ENCODE measurements around the gene PLEKHA7. TPM values are rescaled to one million over a fixed set of nuclear protein-coding genes. Genes with fewer than 3 reads are reported as not detected.
A peak's percentile ranks its signal among the peaks of the same experiment; 100 is the strongest.

Gene PLEKHA7
- total and polyA plus RNA-seq, 8 donors: 14.9 to 29.9 (median 20.0) TPM

DNA sequence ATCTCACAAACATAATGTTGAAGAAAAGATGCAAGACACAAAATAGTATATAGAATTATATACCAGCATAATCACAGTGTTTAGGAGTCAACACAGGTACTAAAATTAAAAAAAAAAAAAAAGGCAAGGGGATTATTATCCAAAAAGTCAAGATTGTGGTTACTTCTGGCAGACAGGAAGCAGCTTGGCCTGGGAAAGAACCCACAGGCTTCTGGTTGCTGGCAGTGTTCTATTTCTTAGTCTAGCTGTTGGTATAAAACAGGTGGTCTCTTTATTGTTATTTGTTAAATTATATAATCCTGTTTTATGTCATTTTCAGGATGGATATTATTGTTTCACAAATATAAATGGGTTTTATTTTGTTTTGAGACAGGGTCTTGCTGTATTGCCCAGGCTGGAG is 221.8 kb downstream of the PLEKHA7 start:
- no peaks in the 10 kb centered on the region for H3K9me3 ChIP-seq
- TF ChIP-seq, protein P1, sequence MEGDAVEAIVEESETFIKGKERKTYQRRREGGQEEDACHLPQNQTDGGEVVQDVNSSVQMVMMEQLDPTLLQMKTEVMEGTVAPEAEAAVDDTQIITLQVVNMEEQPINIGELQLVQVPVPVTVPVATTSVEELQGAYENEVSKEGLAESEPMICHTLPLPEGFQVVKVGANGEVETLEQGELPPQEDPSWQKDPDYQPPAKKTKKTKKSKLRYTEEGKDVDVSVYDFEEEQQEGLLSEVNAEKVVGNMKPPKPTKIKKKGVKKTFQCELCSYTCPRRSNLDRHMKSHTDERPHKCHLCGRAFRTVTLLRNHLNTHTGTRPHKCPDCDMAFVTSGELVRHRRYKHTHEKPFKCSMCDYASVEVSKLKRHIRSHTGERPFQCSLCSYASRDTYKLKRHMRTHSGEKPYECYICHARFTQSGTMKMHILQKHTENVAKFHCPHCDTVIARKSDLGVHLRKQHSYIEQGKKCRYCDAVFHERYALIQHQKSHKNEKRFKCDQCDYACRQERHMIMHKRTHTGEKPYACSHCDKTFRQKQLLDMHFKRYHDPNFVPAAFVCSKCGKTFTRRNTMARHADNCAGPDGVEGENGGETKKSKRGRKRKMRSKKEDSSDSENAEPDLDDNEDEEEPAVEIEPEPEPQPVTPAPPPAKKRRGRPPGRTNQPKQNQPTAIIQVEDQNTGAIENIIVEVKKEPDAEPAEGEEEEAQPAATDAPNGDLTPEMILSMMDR (IDR thresholded peaks at IDR 0.05): no peak
- peaks cover 0 to 5% (median 0%) of the 10 kb centered on the region in 3 donors for H3K4me1 ChIP-seq
- no peak overlapping the region for H3K27ac ChIP-seq
- intact Hi-C loops (cut with DNase I): no loop called here
- FAIRE-seq (no peak), DNase-seq (no peak), ATAC-seq (no peak)
- peaks cover 0 to 24% (median 2%) of the 10 kb centered on the region in 3 donors for H3K36me3 ChIP-seq
- no peaks in the 10 kb centered on the region for H3K27me3 ChIP-seq
- no peak overlapping the region for H3K4me3 ChIP-seq

DNA sequence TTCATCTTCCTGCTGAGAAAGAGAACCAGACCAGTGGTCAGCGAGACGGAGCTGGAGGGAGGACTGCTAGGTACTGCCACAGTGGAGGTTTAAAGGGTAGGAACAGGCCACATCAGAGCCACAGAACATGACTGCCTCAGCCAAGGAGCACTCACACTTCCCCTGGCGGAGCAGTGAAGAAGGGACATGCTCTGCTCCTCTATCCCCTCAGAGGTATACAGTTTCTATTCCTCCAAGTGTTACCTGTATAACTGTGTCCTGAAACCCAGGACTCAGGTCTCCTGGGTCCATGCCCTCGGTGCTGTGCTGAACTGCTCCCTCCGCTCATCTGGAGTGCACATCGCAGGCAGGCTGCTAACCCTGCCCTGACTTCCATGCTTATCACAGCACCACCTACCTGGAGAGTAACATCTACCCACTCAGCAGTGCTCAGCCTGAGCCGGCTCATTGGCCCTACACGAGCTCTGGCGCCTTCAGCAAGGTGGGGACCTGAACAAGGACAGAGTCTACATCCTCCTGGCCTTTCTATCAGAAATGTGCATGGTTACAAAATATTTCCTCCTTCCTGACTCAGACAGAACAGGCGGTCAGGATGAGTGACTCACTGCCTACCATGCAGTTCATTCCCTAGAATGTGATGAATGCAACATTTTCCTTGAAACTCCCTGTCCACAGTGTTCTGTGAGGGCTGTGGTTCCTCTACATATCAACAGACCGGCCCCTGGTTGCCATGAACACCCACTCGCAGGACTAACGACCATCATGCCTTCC is 222.8 kb downstream of the PLEKHA7 start:
- FAIRE-seq (no peak), DNase-seq (no peak), ATAC-seq (peak in 3 of 4 donors; percentile 50 to 72 (median 64))
- peaks cover 0 to 5% (median 0%) of the 10 kb centered on the region in 3 donors for H3K4me1 ChIP-seq
- peaks cover 0 to 24% (median 2%) of the 10 kb centered on the region in 3 donors for H3K36me3 ChIP-seq
- WGBS, 2 donors: 82 to 88% methylated on average over 13 of the region's 13 CpGs
- TF ChIP-seq, protein P1 (IDR thresholded peaks at IDR 0.05): no peak
- no peak overlapping the region for H3K4me3 ChIP-seq
- intact Hi-C loops (cut with DNase I): no loop called here
- H3K9me3 ChIP-seq: no peaks in the 10 kb centered on the region
- H3K27me3 ChIP-seq: no peaks in the 10 kb centered on the region
- H3K27ac ChIP-seq: peak overlapping the region in 2 of 4 donors; percentile 17 to 32

DNA sequence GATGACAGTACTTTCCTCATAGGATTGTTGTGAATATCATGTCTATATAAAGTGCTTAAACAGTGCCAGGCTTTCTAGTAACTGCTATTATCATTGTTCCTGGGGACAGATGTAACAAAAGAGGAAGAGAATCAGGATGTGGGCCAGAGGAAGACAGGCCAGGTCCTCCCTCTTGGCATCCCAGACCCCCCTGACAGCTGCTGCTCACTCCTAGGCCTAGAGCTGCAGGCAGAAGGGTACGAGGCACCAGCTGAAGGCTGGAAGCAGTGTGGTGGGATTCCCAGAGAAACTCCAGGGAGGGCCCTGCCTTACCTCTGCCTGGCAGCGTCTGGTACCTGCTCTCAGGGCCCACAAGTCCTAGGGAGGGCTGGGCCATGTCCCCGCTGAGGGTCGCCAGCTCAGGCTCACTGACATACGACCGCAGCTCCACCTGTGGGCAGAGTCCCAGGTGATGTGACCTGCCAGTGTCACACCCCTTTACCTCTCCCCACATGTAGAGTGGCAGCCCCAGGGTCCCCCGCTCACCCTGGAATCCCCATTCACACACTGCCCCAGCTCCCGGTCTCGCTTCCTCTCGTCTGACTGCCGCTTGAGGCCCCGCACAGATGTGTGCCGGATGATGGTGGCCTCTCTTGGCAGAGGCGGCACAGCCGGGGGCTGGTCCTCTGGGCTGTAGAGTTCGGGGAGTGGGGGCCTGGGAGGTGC is 223.6 kb downstream of the PLEKHA7 start:
- ATAC-seq (no peak), DNase-seq (peak in 1 of 6 donors; percentile 27), FAIRE-seq (no peak)
- Histone ChIP-seq H3K27me3 (no peaks in the 10 kb centered on the region), H3K9me3 (no peaks in the 10 kb centered on the region), H3K4me1 (peaks cover 0 to 5% (median 0%) of the 10 kb centered on the region in 3 donors), H3K4me3 (no peak overlapping the region), H3K36me3 (peaks cover 0 to 24% (median 2%) of the 10 kb centered on the region in 3 donors), H3K27ac (peak overlapping the region in 1 of 4 donors; percentile 32)
- TF ChIP-seq, protein P1 (IDR thresholded peaks at IDR 0.05): no peak
- intact Hi-C loops (cut with DNase I): no loop called here
- 92 to 94% methylated on average over 16 of the region's 16 CpGs for WGBS, 2 donors

DNA sequence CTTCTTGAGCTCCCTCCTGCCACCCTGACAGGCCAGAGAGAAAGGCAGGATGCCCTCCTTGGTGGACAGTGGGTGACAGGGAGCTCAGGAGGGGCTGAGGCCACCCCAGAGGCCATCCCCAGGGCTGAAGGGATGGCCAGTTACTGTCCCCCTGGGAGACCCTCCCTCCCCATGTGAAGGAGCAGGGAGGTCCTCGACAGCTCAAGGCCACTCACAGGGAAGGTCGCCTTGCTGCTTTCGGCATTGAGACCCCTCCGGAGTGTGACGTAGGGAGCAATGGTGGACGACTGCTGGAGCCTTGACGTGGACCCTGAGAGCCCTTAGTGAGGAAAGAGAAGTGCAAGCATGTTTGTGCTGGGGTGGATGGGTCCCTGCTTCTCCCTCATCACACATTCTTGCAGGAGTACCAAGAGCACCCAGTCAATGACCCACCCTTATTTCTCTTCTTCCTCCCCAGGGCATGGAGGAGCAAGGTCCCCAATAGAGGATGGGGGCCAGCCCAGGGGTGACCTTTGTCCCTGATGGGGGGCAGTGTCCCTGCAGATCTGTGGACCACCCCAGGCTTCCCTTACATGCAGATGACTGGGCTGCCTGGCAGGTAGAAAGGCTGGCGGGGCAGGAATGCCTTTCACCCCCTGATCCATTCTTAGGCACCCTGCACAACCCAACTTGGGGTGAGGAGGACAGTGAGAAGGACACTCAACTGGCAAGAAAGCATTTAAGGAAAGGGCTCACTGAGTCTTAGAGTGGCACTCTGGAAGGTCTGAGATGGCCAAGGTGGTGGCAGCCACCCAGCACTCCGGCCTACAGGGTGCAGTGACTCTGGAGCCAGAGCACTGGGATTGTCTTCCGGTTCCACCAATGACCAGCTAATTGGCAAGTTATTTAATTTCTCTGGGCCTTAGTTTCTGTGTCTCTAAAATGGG is 224.4 kb downstream of the PLEKHA7 start:
- FAIRE-seq (no peak), ATAC-seq (no peak), DNase-seq (peak in 1 of 6 donors; percentile 45)
- Histone ChIP-seq H3K27ac (no peak overlapping the region), H3K36me3 (peaks cover 0 to 24% (median 2%) of the 10 kb centered on the region in 3 donors), H3K27me3 (no peaks in the 10 kb centered on the region), H3K4me1 (peaks cover 0 to 5% (median 0%) of the 10 kb centered on the region in 3 donors), H3K4me3 (no peak overlapping the region), H3K9me3 (no peaks in the 10 kb centered on the region)
- WGBS, 2 donors: 77 to 83% methylated on average over 10 of the region's 10 CpGs
- intact Hi-C loops (cut with DNase I): no loop called here
- TF ChIP-seq, protein P1 (IDR thresholded peaks at IDR 0.05): no peak
